ENCODE data around the gene PITPNC1.
"Not testable (repeated sequence)": the region's sequence is repeated elsewhere in the genome, so short reads cannot be mapped to it uniquely, and the experiment has no call there.

Gene PITPNC1

GRCh38 chr17:67427424-67427823 is 50.3 kb downstream of the PITPNC1 start:
- H3K36me3 ChIP-seq (ENCODE audit: control insufficient read depth, insufficient read depth, low read length), result no peaks in the 10 kb centered on the region
- no peak for TF ChIP-seq CTCF (IDR thresholded peaks at IDR 0.05; ENCODE audit: insufficient read depth, low read length, poor library complexity, severe bottlenecking)
- no peak for DNase-seq (ENCODE audit: extremely low read depth, insufficient read length)
- H3K27me3 ChIP-seq (replicated peaks; ENCODE audit: control insufficient read depth, insufficient read depth, low read length), result no peaks in the 10 kb centered on the region
- H3K4me3 ChIP-seq (replicated peaks; ENCODE audit: low read depth, low read length), result no peak overlapping the region

- not testable (repeated sequence) for DNase-seq (ENCODE audit: extremely low read depth, insufficient read length); H3K36me3 ChIP-seq (ENCODE audit: control insufficient read depth, insufficient read depth, low read length); H3K4me3 ChIP-seq (replicated peaks; ENCODE audit: low read depth, low read length); H3K27me3 ChIP-seq (replicated peaks; ENCODE audit: control insufficient read depth, insufficient read depth, low read length)
Observed at GRCh38 chr17:67430515-67430914, 53.4 kb downstream of the PITPNC1 start.

- DNase-seq (ENCODE audit: extremely low read depth, insufficient read length), result peak; percentile 60
- no peaks in the 10 kb centered on the region for H3K36me3 ChIP-seq (ENCODE audit: control insufficient read depth, insufficient read depth, low read length)
- no peak for TF ChIP-seq CTCF (IDR thresholded peaks at IDR 0.05; ENCODE audit: insufficient read depth, low read length, poor library complexity, severe bottlenecking)
- H3K27me3 ChIP-seq (replicated peaks; ENCODE audit: control insufficient read depth, insufficient read depth, low read length), result no peaks in the 10 kb centered on the region
- no peak overlapping the region for H3K4me3 ChIP-seq (replicated peaks; ENCODE audit: low read depth, low read length)
Observed at GRCh38 chr17:67431249-67432015, 54.4 kb downstream of the PITPNC1 start.

- no peak for TF ChIP-seq CTCF (IDR thresholded peaks at IDR 0.05; ENCODE audit: insufficient read depth, low read length, poor library complexity, severe bottlenecking)
- DNase-seq (ENCODE audit: extremely low read depth, insufficient read length), result no peak
- no peaks in the 10 kb centered on the region for H3K36me3 ChIP-seq (ENCODE audit: control insufficient read depth, insufficient read depth, low read length)
- no peaks in the 10 kb centered on the region for H3K27me3 ChIP-seq (replicated peaks; ENCODE audit: control insufficient read depth, insufficient read depth, low read length)
- no peak overlapping the region for H3K4me3 ChIP-seq (replicated peaks; ENCODE audit: low read depth, low read length)
Observed at GRCh38 chr17:67433248-67433924, 56.3 kb downstream of the PITPNC1 start.

- no peaks in the 10 kb centered on the region for H3K27me3 ChIP-seq (replicated peaks; ENCODE audit: control insufficient read depth, insufficient read depth, low read length)
- TF ChIP-seq CTCF (IDR thresholded peaks at IDR 0.05; ENCODE audit: insufficient read depth, low read length, poor library complexity, severe bottlenecking), result no peak
- DNase-seq (ENCODE audit: extremely low read depth, insufficient read length), result no peak
- no peak overlapping the region for H3K4me3 ChIP-seq (replicated peaks; ENCODE audit: low read depth, low read length)
- H3K36me3 ChIP-seq (ENCODE audit: control insufficient read depth, insufficient read depth, low read length), result no peaks in the 10 kb centered on the region
Observed at GRCh38 chr17:67434061-67434525, 57.0 kb downstream of the PITPNC1 start.

- no peak for TF ChIP-seq CTCF (IDR thresholded peaks at IDR 0.05; ENCODE audit: insufficient read depth, low read length, poor library complexity, severe bottlenecking)
Observed at GRCh38 chr17:67435122-67435521, 58.0 kb downstream of the PITPNC1 start.

More at GRCh38 chr17:67435122-67435521, 58.0 kb downstream of the PITPNC1 start:
- no peak for DNase-seq (ENCODE audit: extremely low read depth, insufficient read length)
- Histone ChIP-seq H3K4me3 (replicated peaks; ENCODE audit: low read depth, low read length) (no peak overlapping the region), H3K36me3 (ENCODE audit: control insufficient read depth, insufficient read depth, low read length) (no peaks in the 10 kb centered on the region), H3K27me3 (replicated peaks; ENCODE audit: control insufficient read depth, insufficient read depth, low read length) (no peaks in the 10 kb centered on the region)
